OCI-LY3 (cell line): ENCODE measurements around the gene IP6K1.

Source experiments
- EZH2phosphoT487 ChIP-seq: fragments of 200-600 bp; shearing (Covaris generic); IDR thresholded peaks from 2 replicates; pipeline ENCODE4 v1.6.1; 2018; ENCODE audit warnings: antibody characterized with exemption, mixed run types, low read depth
- TF ChIP-seq, protein P1 (sequence below): fragments of 200-600, 300-600 bp; sonication (generic); IDR thresholded peaks from 2 replicates; pipeline ENCODE4 v1.5.1; 2014; ENCODE audit warnings: antibody characterized with exemption, low read length, low read depth

GRCh38 chr3:49756036-49756435, 30.3 kb downstream of the IP6K1 start:
- TF ChIP-seq, protein P1, sequence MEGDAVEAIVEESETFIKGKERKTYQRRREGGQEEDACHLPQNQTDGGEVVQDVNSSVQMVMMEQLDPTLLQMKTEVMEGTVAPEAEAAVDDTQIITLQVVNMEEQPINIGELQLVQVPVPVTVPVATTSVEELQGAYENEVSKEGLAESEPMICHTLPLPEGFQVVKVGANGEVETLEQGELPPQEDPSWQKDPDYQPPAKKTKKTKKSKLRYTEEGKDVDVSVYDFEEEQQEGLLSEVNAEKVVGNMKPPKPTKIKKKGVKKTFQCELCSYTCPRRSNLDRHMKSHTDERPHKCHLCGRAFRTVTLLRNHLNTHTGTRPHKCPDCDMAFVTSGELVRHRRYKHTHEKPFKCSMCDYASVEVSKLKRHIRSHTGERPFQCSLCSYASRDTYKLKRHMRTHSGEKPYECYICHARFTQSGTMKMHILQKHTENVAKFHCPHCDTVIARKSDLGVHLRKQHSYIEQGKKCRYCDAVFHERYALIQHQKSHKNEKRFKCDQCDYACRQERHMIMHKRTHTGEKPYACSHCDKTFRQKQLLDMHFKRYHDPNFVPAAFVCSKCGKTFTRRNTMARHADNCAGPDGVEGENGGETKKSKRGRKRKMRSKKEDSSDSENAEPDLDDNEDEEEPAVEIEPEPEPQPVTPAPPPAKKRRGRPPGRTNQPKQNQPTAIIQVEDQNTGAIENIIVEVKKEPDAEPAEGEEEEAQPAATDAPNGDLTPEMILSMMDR, result no peak
- TF ChIP-seq EZH2phosphoT487, result no peak
